WERI-Rb-1 (cell line): Measurements from ENCODE around the gene STEEP1.
A peak's percentile ranks its signal among the peaks of the same experiment; 100 is the strongest.

Experiments
- DNase-seq: peaks from one replicate; pipeline ENCODE4 v3.0.0-alpha.2; 2020
- H3K27ac ChIP-seq: fragments of 250-450 bp; sonication (Bioruptor Pico); 2 replicates; pipeline ENCODE4 v1.5.1; 2020; ENCODE audit warnings: mild to moderate bottlenecking, moderate library complexity
- H3K27me3 ChIP-seq: fragments of 250-450 bp; sonication (Bioruptor Pico); 2 replicates; pipeline ENCODE4 v1.5.1; 2021; ENCODE audit warnings: mild to moderate bottlenecking, low read depth, moderate library complexity; ENCODE audit not compliant: insufficient read depth, severe bottlenecking
- H3K36me3 ChIP-seq: fragments of 250-450 bp; sonication (Bioruptor Pico); 2 replicates; pipeline ENCODE4 v1.5.1; 2020; ENCODE audit warnings: mild to moderate bottlenecking, moderate library complexity
- H3K4me3 ChIP-seq: 2 replicates; pipeline ENCODE4 v1.5.1; 2011; ENCODE audit warnings: low read depth, mild to moderate bottlenecking, control low read depth, low read length
- H3K9me3 ChIP-seq: fragments of 250-450 bp; sonication (Bioruptor Pico); 2 replicates; pipeline ENCODE4 v1.5.1; 2021; ENCODE audit warnings: mild to moderate bottlenecking, moderate library complexity; ENCODE audit not compliant: severe bottlenecking
- TF ChIP-seq, protein P1 (sequence below): IDR thresholded peaks from 2 replicates; pipeline ENCODE4 v1.5.1; 2011; ENCODE audit warnings: low read depth, mild to moderate bottlenecking, control low read depth, inconsistent platforms, low read length

STEEP1 gene

DNA sequence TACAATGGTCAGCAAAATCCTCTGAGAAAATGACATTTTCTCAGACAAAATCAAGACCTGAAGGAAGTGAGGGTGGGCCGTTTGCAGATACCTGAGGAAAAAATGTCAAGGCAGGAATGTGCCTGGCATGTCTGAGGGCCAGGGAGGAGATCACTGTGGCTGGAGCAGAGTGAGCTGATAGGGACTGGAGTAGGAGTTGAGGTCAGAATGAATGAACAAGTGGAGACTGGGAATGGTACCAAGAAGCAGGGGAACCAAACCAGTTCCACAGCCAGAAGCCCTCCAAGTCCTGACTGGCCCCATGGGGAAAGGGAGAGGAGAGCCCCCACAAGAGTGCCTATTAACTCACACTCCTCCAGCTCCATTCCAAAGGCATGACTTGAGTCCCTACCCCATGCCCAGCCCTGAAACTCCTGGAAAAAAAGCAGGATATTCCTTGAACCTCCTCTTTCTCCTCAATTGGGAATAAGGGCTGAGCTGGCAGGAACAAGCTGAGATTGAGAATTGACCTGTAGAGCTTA is 41.5 kb downstream of the STEEP1 start:
- DNase-seq = no peak
- H3K9me3 ChIP-seq = no peaks in the 10 kb centered on the region
- no peaks in the 10 kb centered on the region for H3K36me3 ChIP-seq
- peaks cover 5% of the 10 kb centered on the region for H3K27me3 ChIP-seq
- H3K4me3 ChIP-seq = no peak overlapping the region
- TF ChIP-seq, protein P1, sequence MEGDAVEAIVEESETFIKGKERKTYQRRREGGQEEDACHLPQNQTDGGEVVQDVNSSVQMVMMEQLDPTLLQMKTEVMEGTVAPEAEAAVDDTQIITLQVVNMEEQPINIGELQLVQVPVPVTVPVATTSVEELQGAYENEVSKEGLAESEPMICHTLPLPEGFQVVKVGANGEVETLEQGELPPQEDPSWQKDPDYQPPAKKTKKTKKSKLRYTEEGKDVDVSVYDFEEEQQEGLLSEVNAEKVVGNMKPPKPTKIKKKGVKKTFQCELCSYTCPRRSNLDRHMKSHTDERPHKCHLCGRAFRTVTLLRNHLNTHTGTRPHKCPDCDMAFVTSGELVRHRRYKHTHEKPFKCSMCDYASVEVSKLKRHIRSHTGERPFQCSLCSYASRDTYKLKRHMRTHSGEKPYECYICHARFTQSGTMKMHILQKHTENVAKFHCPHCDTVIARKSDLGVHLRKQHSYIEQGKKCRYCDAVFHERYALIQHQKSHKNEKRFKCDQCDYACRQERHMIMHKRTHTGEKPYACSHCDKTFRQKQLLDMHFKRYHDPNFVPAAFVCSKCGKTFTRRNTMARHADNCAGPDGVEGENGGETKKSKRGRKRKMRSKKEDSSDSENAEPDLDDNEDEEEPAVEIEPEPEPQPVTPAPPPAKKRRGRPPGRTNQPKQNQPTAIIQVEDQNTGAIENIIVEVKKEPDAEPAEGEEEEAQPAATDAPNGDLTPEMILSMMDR = no peak
- no peak overlapping the region for H3K27ac ChIP-seq

DNA sequence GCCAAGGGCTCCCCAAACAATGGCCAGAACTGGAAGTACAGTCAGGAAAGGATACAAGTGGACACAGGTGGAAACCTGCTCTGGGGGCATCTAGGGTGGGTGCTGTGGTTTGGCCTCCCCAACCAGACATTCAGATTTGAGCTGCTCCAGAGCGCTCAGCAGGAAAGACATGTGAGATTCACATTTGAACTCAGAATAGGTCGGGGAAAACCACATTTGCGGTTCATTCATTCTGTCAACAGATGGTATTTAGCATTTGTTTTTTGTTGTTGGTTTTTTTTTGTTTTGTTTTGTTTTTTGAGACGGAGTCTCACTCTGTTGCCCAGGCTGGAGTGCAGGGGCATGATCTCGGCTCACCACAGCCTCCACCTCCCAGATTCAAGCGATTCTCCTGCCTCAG is 44.0 kb downstream of the STEEP1 start:
- TF ChIP-seq, protein P1 = no peak
- Histone ChIP-seq H3K36me3 (no peaks in the 10 kb centered on the region), H3K27ac (no peak overlapping the region), H3K9me3 (no peaks in the 10 kb centered on the region), H3K4me3 (no peak overlapping the region), H3K27me3 (peaks cover 10% of the 10 kb centered on the region)
- no peak for DNase-seq

DNA sequence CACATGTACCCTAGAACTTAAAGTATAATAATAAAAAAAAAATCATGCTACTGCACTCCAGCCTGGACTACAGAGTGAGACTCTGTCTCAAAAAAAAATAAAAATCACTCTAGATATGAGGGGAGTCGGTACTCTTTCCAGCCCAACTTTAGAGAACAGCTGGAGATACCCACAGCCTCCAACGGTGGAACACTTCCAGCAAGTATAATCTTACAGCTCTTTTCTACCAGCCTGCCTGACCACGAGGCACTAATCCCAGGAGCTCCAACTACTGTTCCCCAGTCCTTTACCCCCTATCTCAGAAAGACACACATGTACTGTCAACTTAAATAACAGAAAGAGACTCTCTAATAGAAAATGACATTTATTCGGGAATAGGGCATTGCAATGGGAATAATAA is 46.8 kb downstream of the STEEP1 start:
- Histone ChIP-seq H3K4me3 (no peak overlapping the region), H3K36me3 (no peaks in the 10 kb centered on the region), H3K27me3 (peaks cover 10% of the 10 kb centered on the region), H3K27ac (no peak overlapping the region), H3K9me3 (no peaks in the 10 kb centered on the region)
- DNase-seq = no peak
- TF ChIP-seq, protein P1 = no peak

DNA sequence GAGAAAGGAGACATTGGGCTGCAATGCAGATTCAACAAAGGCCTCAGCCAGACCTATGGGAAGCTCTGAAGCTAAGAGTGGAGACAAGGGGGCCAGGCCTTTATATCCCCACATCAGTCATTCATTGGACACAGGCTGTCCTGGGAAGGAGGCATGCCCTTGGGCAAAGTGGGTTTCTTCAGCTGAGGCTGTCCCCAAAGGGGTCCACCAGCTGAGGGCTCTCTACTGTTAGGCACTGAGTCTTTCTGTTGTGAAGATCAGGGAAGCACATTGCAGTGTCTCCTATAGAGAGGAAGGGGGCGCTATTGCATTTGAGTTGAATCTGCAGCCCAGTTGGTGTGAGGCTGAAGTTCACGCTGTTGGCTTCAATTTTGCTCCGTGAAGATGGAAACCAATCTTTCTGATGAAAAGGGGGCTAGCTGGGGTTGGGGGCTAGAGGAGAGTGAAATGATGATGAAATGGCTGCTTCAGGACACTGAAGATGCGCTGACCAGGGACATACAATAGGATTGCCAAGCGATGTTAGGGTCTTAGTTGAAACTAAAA is 49.0 kb downstream of the STEEP1 start:
- no peak overlapping the region for H3K4me3 ChIP-seq
- H3K27me3 ChIP-seq = peaks cover 5% of the 10 kb centered on the region
- no peaks in the 10 kb centered on the region for H3K9me3 ChIP-seq
- TF ChIP-seq, protein P1 = peak; percentile 85
- H3K36me3 ChIP-seq = no peaks in the 10 kb centered on the region
- no peak overlapping the region for H3K27ac ChIP-seq
- peak; percentile 33 for DNase-seq

DNA sequence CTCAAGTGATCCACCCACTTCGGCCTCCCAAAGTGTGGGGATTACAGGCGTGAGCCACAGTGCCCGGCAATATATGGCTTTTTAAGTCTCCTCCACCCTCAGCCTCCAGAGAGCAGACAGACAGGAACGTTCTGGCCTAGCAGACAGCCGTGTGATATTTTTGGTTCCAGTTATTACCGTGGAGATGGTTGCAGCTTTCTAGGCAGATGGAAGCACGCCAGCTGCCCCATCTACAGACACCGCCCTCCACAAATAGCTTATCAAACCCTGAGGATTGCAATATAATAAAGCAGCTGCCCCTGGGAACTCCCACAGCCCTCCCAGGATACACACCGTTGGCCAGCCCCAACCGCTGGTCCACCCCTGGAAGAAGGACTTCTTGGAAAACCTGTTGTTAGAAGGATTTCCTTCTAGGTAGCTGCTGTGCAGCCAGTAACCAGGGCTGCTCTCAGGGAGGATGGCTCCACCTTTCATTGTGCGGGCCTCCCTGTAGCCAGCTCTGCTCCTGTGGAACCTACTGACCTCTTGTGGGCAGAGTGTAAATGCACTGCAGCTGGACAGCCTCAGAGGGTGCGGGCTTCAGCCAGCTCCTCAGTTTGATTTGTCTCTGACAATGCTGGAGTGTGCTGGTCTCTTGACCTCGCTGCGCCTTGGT is 52.9 kb downstream of the STEEP1 start:
- Histone ChIP-seq H3K9me3 (no peaks in the 10 kb centered on the region), H3K27me3 (peaks cover 11% of the 10 kb centered on the region), H3K36me3 (no peaks in the 10 kb centered on the region), H3K4me3 (no peak overlapping the region), H3K27ac (no peak overlapping the region)
- DNase-seq = peak; percentile 75
- TF ChIP-seq, protein P1 = peak; percentile 84

DNA sequence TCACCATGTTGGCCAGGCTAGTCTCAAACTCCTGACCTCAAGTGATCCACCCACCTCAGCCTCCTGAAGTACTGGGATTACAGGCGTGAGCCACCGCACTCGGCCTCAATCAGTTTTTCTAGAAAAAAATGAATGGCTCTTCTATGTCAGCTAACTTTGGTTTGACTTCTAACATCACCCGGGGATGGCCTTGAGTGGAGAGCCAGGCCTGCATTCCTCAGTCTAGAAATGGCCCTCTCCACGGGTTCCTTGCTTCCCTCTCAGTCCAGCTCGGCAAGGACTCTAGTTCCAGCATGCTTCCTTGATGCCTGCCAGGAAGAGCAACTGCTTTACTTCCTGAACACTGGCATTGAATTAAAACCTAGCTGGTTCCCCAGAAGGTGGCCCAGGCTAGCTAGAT is 58.0 kb downstream of the STEEP1 start:
- Histone ChIP-seq H3K27me3 (peaks cover 9% of the 10 kb centered on the region), H3K36me3 (no peaks in the 10 kb centered on the region), H3K4me3 (no peak overlapping the region), H3K9me3 (no peaks in the 10 kb centered on the region), H3K27ac (no peak overlapping the region)
- TF ChIP-seq, protein P1 = no peak
- no peak for DNase-seq
